Activated naive CD8-positive, alpha-beta T cell treated with anti-CD3 and anti-CD28 coated beads, Interleukin-2, amount 10 ng/mL, durations not matched to agents 7 days and 5 days (primary cell): ENCODE measurements around the gene IL18BP. TPM values are rescaled to one million over a fixed set of nuclear protein-coding genes. Genes with fewer than 3 reads are reported as not detected.

Experiments
- ATAC-seq: fragments of 150-1000 bp; cut with Tn5 transposase; one replicate; pipeline ENCODE4 v1.10.0; 2021; ENCODE audit warnings: low read depth, moderate library complexity
- POLR2A ChIA-PET: fragments of 350-600 bp; sonication (Branson Sonifier 250); formaldehyde crosslinking; loops from one replicate; lab custom pipeline; 2021; ENCODE audit warnings: antibody characterized with exemption; lab: Charles Lee
- DNase-seq: peaks from one replicate; pipeline ENCODE4 v3.0.0; 2021
- H3K27ac Mint-ChIP-seq: one replicate; pipeline ENCODE4 v1.8.0; 2022; ENCODE audit warnings: mild to moderate bottlenecking, mixed read lengths
- H3K27me3 Mint-ChIP-seq: one replicate; pipeline ENCODE4 v1.8.0; 2022; ENCODE audit warnings: mild to moderate bottlenecking, moderate library complexity, mixed read lengths
- H3K36me3 Mint-ChIP-seq: one replicate; pipeline ENCODE4 v1.8.0; 2021; ENCODE audit warnings: mild to moderate bottlenecking, mixed read lengths
- H3K4me1 Mint-ChIP-seq: one replicate; pipeline ENCODE4 v1.8.0; 2021; ENCODE audit warnings: mixed read lengths
- H3K4me3 Mint-ChIP-seq: one replicate; pipeline ENCODE4 v1.8.0; 2022; ENCODE audit warnings: mild to moderate bottlenecking, moderate library complexity, mixed read lengths
- H3K9me3 Mint-ChIP-seq: one replicate; pipeline ENCODE4 v1.8.0; 2021; ENCODE audit warnings: mixed read lengths
- total RNA-seq, 2 experiments: library from RNA; stranded (reverse); gene quantifications; one replicate each; pipeline ENCODE4 v1.2.3, GENCODE V29; 2021

IL18BP gene
- total RNA-seq, 2 experiments from 2014 or later, result 21.2 to 22.9 TPM

GRCh38 chr11:72000202-72000867, 1.6 kb downstream of the IL18BP start:
- no peak for ATAC-seq
- Mint-ChIP-seq H3K4me1 (peaks cover 24% of the 10 kb centered on the region), H3K4me3 (no peak overlapping the region), H3K27ac (no peak overlapping the region), H3K27me3 (no peaks in the 10 kb centered on the region), H3K36me3 (peaks cover 12% of the 10 kb centered on the region), H3K9me3 (no peaks in the 10 kb centered on the region)
- DNase-seq, result no peak
- POLR2A ChIA-PET, result no interaction called here

GRCh38 chr11:72001285-72001684, 2.6 kb downstream of the IL18BP start:
- Mint-ChIP-seq H3K36me3 (peaks cover 19% of the 10 kb centered on the region), H3K27me3 (no peaks in the 10 kb centered on the region), H3K4me3 (no peak overlapping the region), H3K9me3 (no peaks in the 10 kb centered on the region), H3K4me1 (peaks cover 24% of the 10 kb centered on the region), H3K27ac (no peak overlapping the region)
- ATAC-seq (no peak), DNase-seq (no peak)
- POLR2A ChIA-PET, result no interaction called here

- POLR2A ChIA-PET, result no interaction called here
- Mint-ChIP-seq H3K27me3 (no peaks in the 10 kb centered on the region), H3K27ac (peak overlapping the region; percentile 49), H3K4me3 (peak overlapping the region; percentile 10), H3K36me3 (peaks cover 21% of the 10 kb centered on the region), H3K4me1 (peaks cover 24% of the 10 kb centered on the region), H3K9me3 (no peaks in the 10 kb centered on the region)
- no peak for ATAC-seq
- DNase-seq, result no peak
Measured at GRCh38 chr11:72001834-72002591, 3.3 kb downstream of the IL18BP start.

- POLR2A ChIA-PET, result no interaction called here
- Mint-ChIP-seq H3K27me3 (no peaks in the 10 kb centered on the region), H3K4me3 (no peak overlapping the region), H3K9me3 (no peaks in the 10 kb centered on the region), H3K36me3 (peaks cover 29% of the 10 kb centered on the region), H3K4me1 (peaks cover 22% of the 10 kb centered on the region), H3K27ac (no peak overlapping the region)
- ATAC-seq (no peak), DNase-seq (no peak)
Measured at GRCh38 chr11:72002841-72003775, 4.4 kb downstream of the IL18BP start.

- Mint-ChIP-seq H3K36me3 (peaks cover 29% of the 10 kb centered on the region), H3K4me1 (peaks cover 17% of the 10 kb centered on the region), H3K9me3 (no peaks in the 10 kb centered on the region), H3K27me3 (no peaks in the 10 kb centered on the region), H3K4me3 (no peak overlapping the region), H3K27ac (no peak overlapping the region)
- ATAC-seq, result no peak
- DNase-seq, result no peak
- POLR2A ChIA-PET, result no interaction called here
Measured at GRCh38 chr11:72003776-72004171, 5.1 kb downstream of the IL18BP start.

- DNase-seq (no peak), ATAC-seq (no peak)
- H3K36me3 Mint-ChIP-seq, result peaks cover 28% of the 10 kb centered on the region
- H3K27me3 Mint-ChIP-seq, result no peaks in the 10 kb centered on the region
- peaks cover 8% of the 10 kb centered on the region for H3K4me1 Mint-ChIP-seq
- no peaks in the 10 kb centered on the region for H3K9me3 Mint-ChIP-seq
- POLR2A ChIA-PET, result no interaction called here
- no peak overlapping the region for H3K27ac Mint-ChIP-seq
- H3K4me3 Mint-ChIP-seq, result no peak overlapping the region
Measured at GRCh38 chr11:72004515-72005346, 6.0 kb downstream of the IL18BP start.

GRCh38 chr11:72005347-72006260, 6.9 kb downstream of the IL18BP start:
- H3K9me3 Mint-ChIP-seq, result no peaks in the 10 kb centered on the region
- H3K27ac Mint-ChIP-seq, result no peak overlapping the region
- peaks cover 30% of the 10 kb centered on the region for H3K36me3 Mint-ChIP-seq
- DNase-seq (no peak), ATAC-seq (no peak)
- H3K4me3 Mint-ChIP-seq, result no peak overlapping the region
- no peaks in the 10 kb centered on the region for H3K27me3 Mint-ChIP-seq
- H3K4me1 Mint-ChIP-seq, result peaks cover 6% of the 10 kb centered on the region
- POLR2A ChIA-PET, result no interaction called here

GRCh38 chr11:72006309-72007088, 7.8 kb downstream of the IL18BP start:
- Mint-ChIP-seq H3K9me3 (no peaks in the 10 kb centered on the region), H3K36me3 (peaks cover 30% of the 10 kb centered on the region), H3K27me3 (no peaks in the 10 kb centered on the region), H3K4me3 (no peak overlapping the region), H3K27ac (no peak overlapping the region), H3K4me1 (peaks cover 6% of the 10 kb centered on the region)
- POLR2A ChIA-PET, result no interaction called here
- ATAC-seq (no peak), DNase-seq (no peak)

GRCh38 chr11:72007089-72007476, 8.4 kb downstream of the IL18BP start:
- DNase-seq (no peak), ATAC-seq (no peak)
- H3K9me3 Mint-ChIP-seq, result no peaks in the 10 kb centered on the region
- H3K27ac Mint-ChIP-seq, result no peak overlapping the region
- no peak overlapping the region for H3K4me3 Mint-ChIP-seq
- H3K4me1 Mint-ChIP-seq, result peaks cover 2% of the 10 kb centered on the region
- no peaks in the 10 kb centered on the region for H3K27me3 Mint-ChIP-seq
- POLR2A ChIA-PET, result no interaction called here
- H3K36me3 Mint-ChIP-seq, result peaks cover 27% of the 10 kb centered on the region

GRCh38 chr11:72007587-72007986, 8.9 kb downstream of the IL18BP start:
- Mint-ChIP-seq H3K9me3 (no peaks in the 10 kb centered on the region), H3K4me3 (no peak overlapping the region), H3K27me3 (no peaks in the 10 kb centered on the region), H3K27ac (peak overlapping the region; percentile 64), H3K36me3 (peaks cover 23% of the 10 kb centered on the region), H3K4me1 (no peaks in the 10 kb centered on the region)
- DNase-seq, result no peak
- no peak for ATAC-seq
- POLR2A ChIA-PET, result interaction anchor here (0.8 kb wide), 1 partner anchor 9 kb away, joined by 4 read pairs; the partner anchor contains the start of gene IL18BP

- Mint-ChIP-seq H3K27me3 (no peaks in the 10 kb centered on the region), H3K4me1 (no peaks in the 10 kb centered on the region), H3K36me3 (peaks cover 26% of the 10 kb centered on the region), H3K27ac (no peak overlapping the region), H3K4me3 (no peak overlapping the region), H3K9me3 (no peaks in the 10 kb centered on the region)
- no peak for DNase-seq
- POLR2A ChIA-PET, result interaction anchor here (0.6 kb wide), 1 partner anchor 17 kb away, joined by 3 read pairs; no protein-coding TSS in a partner anchor
- ATAC-seq, result no peak
Measured at GRCh38 chr11:72008728-72009127, 10.0 kb downstream of the IL18BP start.
